ENCODE data around the gene EXTL1.

Gene EXTL1

GRCh38 chr1:26041978-26042377 is 20.4 kb downstream of the EXTL1 start:
- no peak for DNase-seq (ENCODE audit: low read depth)

- no peak for DNase-seq (ENCODE audit: low read depth)
Measured at GRCh38 chr1:26043765-26044164, 22.2 kb downstream of the EXTL1 start.

GRCh38 chr1:26044414-26044813 is 22.8 kb downstream of the EXTL1 start:
- DNase-seq (ENCODE audit: low read depth), result no peak

GRCh38 chr1:26044971-26045721 is 23.6 kb downstream of the EXTL1 start:
- DNase-seq (ENCODE audit: low read depth), result no peak

GRCh38 chr1:26045722-26046245 is 24.2 kb downstream of the EXTL1 start, which contains the start of gene SLC30A2:
Gene SLC30A2 (minus strand): TSS chr1:26046118. CDS start chr1:26045896, 222 bp downstream.
- DNase-seq (ENCODE audit: low read depth), result no peak

- no peak for DNase-seq (ENCODE audit: low read depth)
Measured at GRCh38 chr1:26046246-26047095, 24.9 kb downstream of the EXTL1 start.

- no peak for DNase-seq (ENCODE audit: low read depth)
Measured at GRCh38 chr1:26047278-26047874, 25.8 kb downstream of the EXTL1 start.

GRCh38 chr1:26049531-26050247 is 28.1 kb downstream of the EXTL1 start:
- no peak for DNase-seq (ENCODE audit: low read depth)

- DNase-seq (ENCODE audit: low read depth), result no peak
Measured at GRCh38 chr1:26050248-26050640, 28.7 kb downstream of the EXTL1 start.

- peak; percentile 70 for DNase-seq (ENCODE audit: low read depth)
Measured at GRCh38 chr1:26053718-26054560, 32.4 kb downstream of the EXTL1 start.

GRCh38 chr1:26055041-26055440 is 33.5 kb downstream of the EXTL1 start:
- DNase-seq (ENCODE audit: low read depth), result no peak

GRCh38 chr1:26057189-26057588 is 35.6 kb downstream of the EXTL1 start:
- DNase-seq (ENCODE audit: low read depth), result no peak

GRCh38 chr1:26058052-26058595 is 36.5 kb downstream of the EXTL1 start:
- no peak for DNase-seq (ENCODE audit: low read depth)

- no peak for DNase-seq (ENCODE audit: low read depth)
Measured at GRCh38 chr1:26059906-26060305, 38.3 kb downstream of the EXTL1 start.

- no peak for DNase-seq (ENCODE audit: low read depth)
Measured at GRCh38 chr1:26060832-26061574, 39.4 kb downstream of the EXTL1 start.

- no peak for DNase-seq (ENCODE audit: low read depth)
Measured at GRCh38 chr1:26064553-26064952, 43.0 kb downstream of the EXTL1 start.

- no peak for DNase-seq (ENCODE audit: low read depth)
Measured at GRCh38 chr1:26066160-26066559, 44.6 kb downstream of the EXTL1 start.

GRCh38 chr1:26066857-26067256 is 45.3 kb downstream of the EXTL1 start:
- no peak for DNase-seq (ENCODE audit: low read depth)

GRCh38 chr1:26067432-26067911 is 45.9 kb downstream of the EXTL1 start, which contains the start of gene TRIM63:
Gene TRIM63 (minus strand): TSS chr1:26067630. CDS start chr1:26067494, 136 bp downstream.
- no peak for DNase-seq (ENCODE audit: low read depth)

- DNase-seq (ENCODE audit: low read depth), result no peak
Measured at GRCh38 chr1:26069941-26070295, 48.3 kb downstream of the EXTL1 start.
